ENCODE data around the gene ERGIC1.
A peak's percentile ranks its signal among the peaks of the same experiment; 100 is the strongest.

Gene ERGIC1

DNA sequence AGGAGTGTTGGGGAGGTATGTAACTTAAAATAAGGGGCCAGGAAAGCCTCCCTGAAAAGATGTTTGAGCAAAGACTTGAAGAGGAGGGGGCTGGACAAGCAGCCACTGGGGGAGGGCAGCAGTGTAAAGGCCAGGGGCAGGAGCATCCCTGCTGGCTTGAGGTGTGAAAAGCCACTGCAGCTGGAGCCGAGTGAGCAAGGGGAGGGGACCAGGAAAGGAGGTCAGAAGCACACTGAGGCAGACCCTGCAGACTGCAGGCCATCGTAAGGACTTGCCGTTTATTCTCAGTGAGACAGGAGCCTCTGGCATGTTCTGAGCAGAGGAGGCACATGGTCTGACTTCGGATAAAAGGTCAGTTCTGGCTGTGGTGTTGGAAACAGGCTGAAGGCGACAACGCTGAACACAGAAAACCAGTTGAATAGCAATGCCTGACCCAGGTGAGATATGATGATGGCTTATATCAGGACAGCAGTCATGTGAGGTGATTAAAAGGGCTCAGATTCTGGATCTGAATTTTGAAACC, 10.2 kb upstream of the ERGIC1 start:
- no peak for DNase-seq (ENCODE audit: extremely low read depth, low read depth)
- no peak for TF ChIP-seq CTCF (IDR thresholded peaks at IDR 0.05; ENCODE audit: low read depth, low read length)

GRCh38 chr5:172825610-172826204, 8.3 kb upstream of the ERGIC1 start:
- no peak for TF ChIP-seq CTCF (IDR thresholded peaks at IDR 0.05; ENCODE audit: low read depth, low read length)
- no peak for DNase-seq (ENCODE audit: extremely low read depth, low read depth)

GRCh38 chr5:172827841-172828240, 6.2 kb upstream of the ERGIC1 start:
- no peak for TF ChIP-seq CTCF (IDR thresholded peaks at IDR 0.05; ENCODE audit: low read depth, low read length)
- DNase-seq (ENCODE audit: extremely low read depth, low read depth): no peak

GRCh38 chr5:172828911-172829431, 5.1 kb upstream of the ERGIC1 start:
- no peak for DNase-seq (ENCODE audit: extremely low read depth, low read depth)
- TF ChIP-seq CTCF (IDR thresholded peaks at IDR 0.05; ENCODE audit: low read depth, low read length): no peak

GRCh38 chr5:172830275-172830799, 3.7 kb upstream of the ERGIC1 start:
- no peak for TF ChIP-seq CTCF (IDR thresholded peaks at IDR 0.05; ENCODE audit: low read depth, low read length)
- no peak for DNase-seq (ENCODE audit: extremely low read depth, low read depth)

DNA sequence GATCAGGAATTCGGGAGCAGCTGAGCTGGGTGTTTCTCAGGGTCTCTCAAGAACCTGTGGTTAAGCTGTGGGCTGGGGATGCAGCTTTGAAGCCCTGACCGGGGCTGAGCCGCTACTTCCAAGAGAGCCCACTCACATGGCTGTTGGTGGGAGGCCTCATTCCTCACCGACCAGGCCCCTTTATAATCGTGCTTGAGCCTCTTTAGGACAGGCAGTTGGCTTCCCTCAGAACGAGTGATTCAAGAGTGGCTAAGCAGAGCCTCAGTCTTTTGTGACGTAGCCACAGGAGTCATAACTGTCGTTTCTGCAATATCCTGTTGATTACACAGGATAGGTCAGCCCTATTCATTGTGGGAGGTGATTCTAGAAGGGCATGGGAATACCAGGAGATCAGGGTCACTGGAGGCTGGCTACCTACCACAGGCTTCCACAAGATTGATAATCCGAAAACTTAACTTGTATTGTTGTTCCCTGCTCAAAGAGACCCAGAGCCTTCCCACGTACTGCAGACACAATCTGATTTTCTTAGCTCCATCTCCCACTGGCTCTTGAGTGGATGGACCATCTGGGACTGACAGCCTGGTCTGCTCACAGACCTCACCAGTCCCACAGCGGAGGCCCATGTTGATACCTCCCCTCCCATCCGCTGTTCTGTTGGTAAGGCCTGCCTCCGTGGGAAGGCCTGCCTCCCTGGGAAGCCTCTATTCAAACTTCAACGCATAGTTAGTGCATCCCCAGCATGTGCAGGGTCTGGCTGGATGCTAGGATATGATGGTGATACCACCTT, 3.0 kb upstream of the ERGIC1 start:
- TF ChIP-seq CTCF (IDR thresholded peaks at IDR 0.05; ENCODE audit: low read depth, low read length): no peak
- DNase-seq (ENCODE audit: extremely low read depth, low read depth): peak; percentile 52
